Measurements from ENCODE around the gene ZMAT5. TPM values are rescaled to one million over a fixed set of nuclear protein-coding genes. Genes with fewer than 3 reads are reported as not detected.
A peak's percentile ranks its signal among the peaks of the same experiment; 100 is the strongest.

Gene ZMAT5
- total and polyA plus RNA-seq, 2 of the 13 experiments (the other 11 are each of a cell fraction or from before 2014, with no cell fraction given), result 20.7 to 27.8 TPM

DNA sequence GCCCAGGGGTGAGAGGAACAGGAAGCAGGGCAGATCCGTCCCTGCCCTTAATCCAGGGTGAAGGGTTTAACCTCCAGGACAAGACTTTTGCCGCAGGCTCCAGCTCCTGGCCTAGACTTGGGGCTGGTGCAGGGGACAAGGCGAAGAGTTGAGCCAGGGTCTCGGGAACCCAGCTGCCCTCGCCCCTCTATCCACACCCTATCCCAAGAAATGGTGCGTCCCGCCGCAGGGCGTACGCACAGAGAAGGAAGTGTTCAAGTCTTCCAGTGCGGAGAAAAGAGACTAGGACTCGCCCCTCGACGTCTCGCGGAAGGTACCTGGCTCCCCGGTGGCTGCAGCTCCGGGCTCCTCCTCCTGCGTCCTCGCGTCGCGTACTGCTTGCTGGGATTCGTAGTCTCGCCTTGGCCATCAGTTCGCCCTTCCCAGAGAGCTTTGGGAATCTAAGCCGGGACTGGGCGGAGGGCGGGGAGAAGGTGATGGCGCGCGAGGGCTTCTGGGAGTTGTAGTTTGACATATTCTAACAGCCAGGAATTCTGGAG lies at the start of gene ZMAT5 (continued):
- TF ChIP-seq, protein P1, sequence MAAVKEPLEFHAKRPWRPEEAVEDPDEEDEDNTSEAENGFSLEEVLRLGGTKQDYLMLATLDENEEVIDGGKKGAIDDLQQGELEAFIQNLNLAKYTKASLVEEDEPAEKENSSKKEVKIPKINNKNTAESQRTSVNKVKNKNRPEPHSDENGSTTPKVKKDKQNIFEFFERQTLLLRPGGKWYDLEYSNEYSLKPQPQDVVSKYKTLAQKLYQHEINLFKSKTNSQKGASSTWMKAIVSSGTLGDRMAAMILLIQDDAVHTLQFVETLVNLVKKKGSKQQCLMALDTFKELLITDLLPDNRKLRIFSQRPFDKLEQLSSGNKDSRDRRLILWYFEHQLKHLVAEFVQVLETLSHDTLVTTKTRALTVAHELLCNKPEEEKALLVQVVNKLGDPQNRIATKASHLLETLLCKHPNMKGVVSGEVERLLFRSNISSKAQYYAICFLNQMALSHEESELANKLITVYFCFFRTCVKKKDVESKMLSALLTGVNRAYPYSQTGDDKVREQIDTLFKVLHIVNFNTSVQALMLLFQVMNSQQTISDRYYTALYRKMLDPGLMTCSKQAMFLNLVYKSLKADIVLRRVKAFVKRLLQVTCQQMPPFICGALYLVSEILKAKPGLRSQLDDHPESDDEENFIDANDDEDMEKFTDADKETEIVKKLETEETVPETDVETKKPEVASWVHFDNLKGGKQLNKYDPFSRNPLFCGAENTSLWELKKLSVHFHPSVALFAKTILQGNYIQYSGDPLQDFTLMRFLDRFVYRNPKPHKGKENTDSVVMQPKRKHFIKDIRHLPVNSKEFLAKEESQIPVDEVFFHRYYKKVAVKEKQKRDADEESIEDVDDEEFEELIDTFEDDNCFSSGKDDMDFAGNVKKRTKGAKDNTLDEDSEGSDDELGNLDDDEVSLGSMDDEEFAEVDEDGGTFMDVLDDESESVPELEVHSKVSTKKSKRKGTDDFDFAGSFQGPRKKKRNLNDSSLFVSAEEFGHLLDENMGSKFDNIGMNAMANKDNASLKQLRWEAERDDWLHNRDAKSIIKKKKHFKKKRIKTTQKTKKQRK (IDR thresholded peaks at IDR 0.05; ENCODE audit: low read length), result no peak
- TF ChIP-seq ZBTB8A (CRISPR knock-in tag; IDR thresholded peaks at IDR 0.05; ENCODE audit: borderline replicate concordance, low read depth) (no peak), POLR2G (IDR thresholded peaks at IDR 0.05; ENCODE audit: low read depth, low read length) (peak; percentile 84), SRF (IDR thresholded peaks at IDR 0.05; ENCODE audit: low read depth, low read length) (no peak), HOXA7 (CRISPR knock-in tag; IDR thresholded peaks at IDR 0.05) (no peak), ELF3 (CRISPR knock-in tag; IDR thresholded peaks at IDR 0.05) (peak; percentile 68), SP1 (IDR thresholded peaks at IDR 0.05) (no peak), SP1 (CRISPR knock-in tag; IDR thresholded peaks at IDR 0.05) (peak; percentile 47; the same call in 1 of the 2 replicates), GATAD2A (CRISPR knock-in tag; IDR thresholded peaks at IDR 0.05) (peak; percentile 28; the same call in 1 of the 2 replicates), SRSF4 (IDR thresholded peaks at IDR 0.05; ENCODE audit: low read depth, low read length, poor library complexity, severe bottlenecking) (no peak), STAT5B (CRISPR knock-in tag; IDR thresholded peaks at IDR 0.05) (0 out of 2 replicates have a peak, but pooled peaks have one; percentile 70), ZKSCAN8 (CRISPR knock-in tag; IDR thresholded peaks at IDR 0.05; ENCODE audit: borderline replicate concordance) (no peak; the same call in 1 of the 2 replicates)
- TF ChIP-seq, protein P2, sequence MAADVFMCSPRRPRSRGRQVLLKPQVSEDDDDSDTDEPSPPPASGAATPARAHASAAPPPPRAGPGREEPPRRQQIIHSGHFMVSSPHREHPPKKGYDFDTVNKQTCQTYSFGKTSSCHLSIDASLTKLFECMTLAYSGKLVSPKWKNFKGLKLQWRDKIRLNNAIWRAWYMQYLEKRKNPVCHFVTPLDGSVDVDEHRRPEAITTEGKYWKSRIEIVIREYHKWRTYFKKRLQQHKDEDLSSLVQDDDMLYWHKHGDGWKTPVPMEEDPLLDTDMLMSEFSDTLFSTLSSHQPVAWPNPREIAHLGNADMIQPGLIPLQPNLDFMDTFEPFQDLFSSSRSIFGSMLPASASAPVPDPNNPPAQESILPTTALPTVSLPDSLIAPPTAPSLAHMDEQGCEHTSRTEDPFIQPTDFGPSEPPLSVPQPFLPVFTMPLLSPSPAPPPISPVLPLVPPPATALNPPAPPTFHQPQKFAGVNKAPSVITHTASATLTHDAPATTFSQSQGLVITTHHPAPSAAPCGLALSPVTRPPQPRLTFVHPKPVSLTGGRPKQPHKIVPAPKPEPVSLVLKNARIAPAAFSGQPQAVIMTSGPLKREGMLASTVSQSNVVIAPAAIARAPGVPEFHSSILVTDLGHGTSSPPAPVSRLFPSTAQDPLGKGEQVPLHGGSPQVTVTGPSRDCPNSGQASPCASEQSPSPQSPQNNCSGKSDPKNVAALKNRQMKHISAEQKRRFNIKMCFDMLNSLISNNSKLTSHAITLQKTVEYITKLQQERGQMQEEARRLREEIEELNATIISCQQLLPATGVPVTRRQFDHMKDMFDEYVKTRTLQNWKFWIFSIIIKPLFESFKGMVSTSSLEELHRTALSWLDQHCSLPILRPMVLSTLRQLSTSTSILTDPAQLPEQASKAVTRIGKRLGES (CRISPR knock-in tag; IDR thresholded peaks at IDR 0.05; ENCODE audit: borderline replicate concordance), result no peak
- TF ChIP-seq, protein P3, sequence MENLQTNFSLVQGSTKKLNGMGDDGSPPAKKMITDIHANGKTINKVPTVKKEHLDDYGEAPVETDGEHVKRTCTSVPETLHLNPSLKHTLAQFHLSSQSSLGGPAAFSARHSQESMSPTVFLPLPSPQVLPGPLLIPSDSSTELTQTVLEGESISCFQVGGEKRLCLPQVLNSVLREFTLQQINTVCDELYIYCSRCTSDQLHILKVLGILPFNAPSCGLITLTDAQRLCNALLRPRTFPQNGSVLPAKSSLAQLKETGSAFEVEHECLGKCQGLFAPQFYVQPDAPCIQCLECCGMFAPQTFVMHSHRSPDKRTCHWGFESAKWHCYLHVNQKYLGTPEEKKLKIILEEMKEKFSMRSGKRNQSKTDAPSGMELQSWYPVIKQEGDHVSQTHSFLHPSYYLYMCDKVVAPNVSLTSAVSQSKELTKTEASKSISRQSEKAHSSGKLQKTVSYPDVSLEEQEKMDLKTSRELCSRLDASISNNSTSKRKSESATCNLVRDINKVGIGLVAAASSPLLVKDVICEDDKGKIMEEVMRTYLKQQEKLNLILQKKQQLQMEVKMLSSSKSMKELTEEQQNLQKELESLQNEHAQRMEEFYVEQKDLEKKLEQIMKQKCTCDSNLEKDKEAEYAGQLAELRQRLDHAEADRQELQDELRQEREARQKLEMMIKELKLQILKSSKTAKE (CRISPR knock-in tag; IDR thresholded peaks at IDR 0.05; ENCODE audit: borderline replicate concordance), result no peak
- TF ChIP-seq, protein P4, sequence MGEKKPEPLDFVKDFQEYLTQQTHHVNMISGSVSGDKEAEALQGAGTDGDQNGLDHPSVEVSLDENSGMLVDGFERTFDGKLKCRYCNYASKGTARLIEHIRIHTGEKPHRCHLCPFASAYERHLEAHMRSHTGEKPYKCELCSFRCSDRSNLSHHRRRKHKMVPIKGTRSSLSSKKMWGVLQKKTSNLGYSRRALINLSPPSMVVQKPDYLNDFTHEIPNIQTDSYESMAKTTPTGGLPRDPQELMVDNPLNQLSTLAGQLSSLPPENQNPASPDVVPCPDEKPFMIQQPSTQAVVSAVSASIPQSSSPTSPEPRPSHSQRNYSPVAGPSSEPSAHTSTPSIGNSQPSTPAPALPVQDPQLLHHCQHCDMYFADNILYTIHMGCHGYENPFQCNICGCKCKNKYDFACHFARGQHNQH (CRISPR knock-in tag; IDR thresholded peaks at IDR 0.05), result peak; percentile 71
- TF ChIP-seq, protein P5, sequence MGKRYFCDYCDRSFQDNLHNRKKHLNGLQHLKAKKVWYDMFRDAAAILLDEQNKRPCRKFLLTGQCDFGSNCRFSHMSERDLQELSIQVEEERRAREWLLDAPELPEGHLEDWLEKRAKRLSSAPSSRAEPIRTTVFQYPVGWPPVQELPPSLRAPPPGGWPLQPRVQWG (CRISPR knock-in tag; IDR thresholded peaks at IDR 0.05; ENCODE audit: borderline replicate concordance, low read depth), result no peak
- TF ChIP-seq, protein P6, sequence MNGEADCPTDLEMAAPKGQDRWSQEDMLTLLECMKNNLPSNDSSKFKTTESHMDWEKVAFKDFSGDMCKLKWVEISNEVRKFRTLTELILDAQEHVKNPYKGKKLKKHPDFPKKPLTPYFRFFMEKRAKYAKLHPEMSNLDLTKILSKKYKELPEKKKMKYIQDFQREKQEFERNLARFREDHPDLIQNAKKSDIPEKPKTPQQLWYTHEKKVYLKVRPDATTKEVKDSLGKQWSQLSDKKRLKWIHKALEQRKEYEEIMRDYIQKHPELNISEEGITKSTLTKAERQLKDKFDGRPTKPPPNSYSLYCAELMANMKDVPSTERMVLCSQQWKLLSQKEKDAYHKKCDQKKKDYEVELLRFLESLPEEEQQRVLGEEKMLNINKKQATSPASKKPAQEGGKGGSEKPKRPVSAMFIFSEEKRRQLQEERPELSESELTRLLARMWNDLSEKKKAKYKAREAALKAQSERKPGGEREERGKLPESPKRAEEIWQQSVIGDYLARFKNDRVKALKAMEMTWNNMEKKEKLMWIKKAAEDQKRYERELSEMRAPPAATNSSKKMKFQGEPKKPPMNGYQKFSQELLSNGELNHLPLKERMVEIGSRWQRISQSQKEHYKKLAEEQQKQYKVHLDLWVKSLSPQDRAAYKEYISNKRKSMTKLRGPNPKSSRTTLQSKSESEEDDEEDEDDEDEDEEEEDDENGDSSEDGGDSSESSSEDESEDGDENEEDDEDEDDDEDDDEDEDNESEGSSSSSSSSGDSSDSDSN (CRISPR knock-in tag; IDR thresholded peaks at IDR 0.05), result peak; percentile 12; the same call in 1 of the 2 replicates
